Heart right ventricle (tissue), 16 donors: ENCODE data around the gene GRIA1. TPM values are rescaled to one million over a fixed set of nuclear protein-coding genes. Genes with fewer than 3 reads are reported as not detected.

Experiments used
- ATAC-seq, 8 donors: fragments of 200-7000 bp; cut with Tn5 transposase; one replicate each; pipeline ENCODE4 v1.9.1; 2020; ENCODE audit warnings: mild to moderate bottlenecking in 8 of 8, moderate library complexity in 8 of 8, moderate number of reproducible peaks in 1 of 8
- DNase-seq, 2 donors: peaks; one replicate each; pipeline ENCODE4 v3.0.0-alpha.2; 2020
- H3K27ac ChIP-seq, 10 donors: fragments of 200-600 bp; sonication (generic) in 2 of 10; one replicate each; pipeline versions ENCODE4 v1.5.0 to v1.8.0; 2020 to 2022; ENCODE audit warnings: mild to moderate bottlenecking in 3 of 10
- H3K27me3 ChIP-seq, 7 donors: fragments of 200-600 bp; one replicate each; pipeline ENCODE4 v1.8.0; 2021 to 2022; ENCODE audit warnings: mild to moderate bottlenecking in 2 of 7
- H3K36me3 ChIP-seq, 9 donors: fragments of 200-600 bp; sonication (generic) in 1 of 9; one replicate each; pipeline versions ENCODE4 v1.5.0 to v1.8.0; 2020 to 2022; ENCODE audit warnings: mild to moderate bottlenecking in 2 of 9
- H3K4me1 ChIP-seq, 9 donors: fragments of 200-600 bp; sonication (generic) in 1 of 9; one replicate each; pipeline versions ENCODE4 v1.5.0 to v1.8.0; 2020 to 2022; ENCODE audit warnings: mild to moderate bottlenecking in 4 of 9
- H3K4me3 ChIP-seq, 10 donors: fragments of 200-600 bp; sonication (generic) in 2 of 10; one replicate each; pipeline versions ENCODE4 v1.5.0 to v1.8.0; 2020 to 2022; ENCODE audit warnings: mild to moderate bottlenecking in 7 of 10, moderate library complexity in 2 of 10
- H3K9me3 ChIP-seq, 11 donors: fragments of 200-600 bp in 10 of 11; sonication (generic) in 2 of 11; one replicate each; pipeline versions ENCODE4 v1.5.0 to v1.8.0; 2013 to 2022; ENCODE audit warnings: mild to moderate bottlenecking in 2 of 11, control low read depth in 1 of 11, moderate library complexity in 1 of 11
- WGBS, 2 donors: extraction: QIAGEN DNeasy Blood & Tissue Kit; methylation state at CpG; one replicate each; pipeline ENCODE4 v1.1.7; 2013; ENCODE audit warnings: inconsistent platforms in 1 of 2; 5-methylcytosine and 5-hydroxymethylcytosine counted together
- intact Hi-C, 10 donors: fragments of 100-400 bp; cut with DNase I; formaldehyde crosslinking; loops; one replicate each; pipeline versions ENCODE4 v1.11.1 to v1.14.2; 2022
- polyA plus RNA-seq, 2 donors: library from polyadenylated mRNA; stranded (reverse); fragments of 200-250 nt; gene quantifications; one replicate each; pipeline ENCODE4 v1.2.3, GENCODE V29; 2013
- total RNA-seq, 10 donors: library from RNA; stranded (reverse); fragmentation: NEBNext Ultra II Directional in 3 of 10; extraction: Animal tissue kit (Norgen Biotek cat#: 25700) in 3 of 10; gene quantifications; one replicate each; pipeline versions ENCODE4 v1.2.1 to v1.2.4, GENCODE V29; 2021 to 2023
- TF ChIP-seq, protein P1 (sequence below), 9 donors: fragments of 200-600 bp; sonication (generic) in 2 of 9; IDR thresholded peaks; one replicate each; pipeline versions ENCODE4 v1.5.0 to v1.8.0; 2021 to 2022; ENCODE audit warnings: antibody characterized with exemption in 9 of 9, mild to moderate bottlenecking in 5 of 9, moderate library complexity in 1 of 9
- donor health status: Arrhythmogenic right ventricular cardiomyopathy.
- donor health status: ischemic (EF 13 %, LVEDD 7.1; RV severe dilation, severe dysfunction).
- donor health status: healthy with polysubstance abuse.
- donor health status: DM: no; HTN: yes; CAD: no.
- donor health status: DM: no; HTN: no; CAD: no.
- donor health status: ischemic (EF 25% LVEDD 6.9; RV normal size, moderate dysfunction).
- donor health status: ischemic (EF 25% LVEDD 5.7; RV mildly dilated, moderate dysfunction).
- donor health status: healthy.
- donor health status: DM: yes; HTN: yes; CAD: no.
- donor health status: Ischemic cardiomyopathy.
- donor health status: ischemic (EF 35%, LVEDD 5.7; RV mildly dilated, moderate dysfunction).
- donor health status: nonischemic (EF 11% LVEDD 7.7; RV severe dilation, severe dysfunction).
- donor health status: DM: yes; HTN: yes; CAD: no.
- donor health status: PGD.
- donor health status: ischemic (EF 29% LVEDD 5.4; RV normal size, mild dysfunction).
- donor health status: nonischemic (EF 23%, LVEDD 6.1; RV moderate dilation, normal function).

Gene GRIA1
- total and polyA plus RNA-seq, 12 donors, result 0.04 to 0.49 (median 0.23) TPM; not detected in 3

DNA sequence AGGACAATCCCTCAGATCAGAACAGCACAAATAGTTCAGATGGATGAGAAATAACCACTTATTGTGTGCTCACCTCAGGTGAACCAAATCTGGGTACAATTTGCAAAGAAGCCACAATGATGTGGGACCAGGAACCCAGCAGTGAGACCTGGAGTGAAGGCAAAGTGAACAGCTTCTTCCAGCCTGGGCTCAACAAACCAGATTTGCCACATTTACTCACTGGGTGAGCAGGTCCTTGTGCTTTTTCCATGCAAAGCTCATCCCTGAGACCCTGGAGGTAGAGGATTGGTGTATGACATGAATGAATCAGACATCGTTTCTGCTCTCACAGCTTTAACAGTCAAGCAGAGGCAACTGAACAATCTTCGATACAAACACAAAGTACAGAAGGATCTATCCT is 29.1 kb upstream of the GRIA1 start:
- WGBS, 2 donors, result 81 to 89% methylated on average over 2 of the region's 2 CpGs
- TF ChIP-seq, protein P1, sequence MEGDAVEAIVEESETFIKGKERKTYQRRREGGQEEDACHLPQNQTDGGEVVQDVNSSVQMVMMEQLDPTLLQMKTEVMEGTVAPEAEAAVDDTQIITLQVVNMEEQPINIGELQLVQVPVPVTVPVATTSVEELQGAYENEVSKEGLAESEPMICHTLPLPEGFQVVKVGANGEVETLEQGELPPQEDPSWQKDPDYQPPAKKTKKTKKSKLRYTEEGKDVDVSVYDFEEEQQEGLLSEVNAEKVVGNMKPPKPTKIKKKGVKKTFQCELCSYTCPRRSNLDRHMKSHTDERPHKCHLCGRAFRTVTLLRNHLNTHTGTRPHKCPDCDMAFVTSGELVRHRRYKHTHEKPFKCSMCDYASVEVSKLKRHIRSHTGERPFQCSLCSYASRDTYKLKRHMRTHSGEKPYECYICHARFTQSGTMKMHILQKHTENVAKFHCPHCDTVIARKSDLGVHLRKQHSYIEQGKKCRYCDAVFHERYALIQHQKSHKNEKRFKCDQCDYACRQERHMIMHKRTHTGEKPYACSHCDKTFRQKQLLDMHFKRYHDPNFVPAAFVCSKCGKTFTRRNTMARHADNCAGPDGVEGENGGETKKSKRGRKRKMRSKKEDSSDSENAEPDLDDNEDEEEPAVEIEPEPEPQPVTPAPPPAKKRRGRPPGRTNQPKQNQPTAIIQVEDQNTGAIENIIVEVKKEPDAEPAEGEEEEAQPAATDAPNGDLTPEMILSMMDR (IDR thresholded peaks at IDR 0.05), result no peak
- DNase-seq (no peak), ATAC-seq (no peak)
- Histone ChIP-seq H3K36me3 (no peaks in the 10 kb centered on the region), H3K9me3 (no peaks in the 10 kb centered on the region), H3K4me1 (no peaks in the 10 kb centered on the region), H3K27me3 (no peaks in the 10 kb centered on the region), H3K4me3 (no peak overlapping the region), H3K27ac (no peak overlapping the region)
- intact Hi-C loops, result no loop called here

DNA sequence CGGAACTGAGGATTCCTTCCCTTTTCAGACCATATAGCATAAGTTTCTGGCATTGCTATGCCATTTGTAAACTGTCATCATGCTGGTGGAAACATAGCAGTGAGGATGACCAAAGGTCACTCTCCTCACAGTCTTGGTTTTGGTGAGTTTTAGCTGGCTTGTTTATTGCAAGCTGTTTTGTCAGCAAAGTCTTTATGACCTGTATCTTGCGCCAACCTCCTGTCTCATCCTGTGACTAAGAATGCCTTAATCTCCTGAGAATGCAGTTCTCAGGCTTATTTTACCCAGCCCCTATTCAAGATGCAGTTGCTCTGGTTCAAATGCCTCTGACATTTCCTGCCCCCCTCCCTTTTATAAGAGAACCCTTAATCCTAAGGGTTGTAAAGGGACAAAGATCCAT is 26.7 kb upstream of the GRIA1 start:
- Histone ChIP-seq H3K36me3 (no peaks in the 10 kb centered on the region), H3K9me3 (no peaks in the 10 kb centered on the region), H3K4me1 (no peaks in the 10 kb centered on the region), H3K4me3 (no peak overlapping the region), H3K27me3 (peaks cover 0 to 6% (median 0%) of the 10 kb centered on the region in 7 donors), H3K27ac (no peak overlapping the region)
- WGBS, 2 donors, result 65 to 80% methylated on average over 2 of the region's 2 CpGs
- DNase-seq (no peak), ATAC-seq (no peak)
- intact Hi-C loops, result no loop called here
- TF ChIP-seq, protein P1 (IDR thresholded peaks at IDR 0.05), result no peak

DNA sequence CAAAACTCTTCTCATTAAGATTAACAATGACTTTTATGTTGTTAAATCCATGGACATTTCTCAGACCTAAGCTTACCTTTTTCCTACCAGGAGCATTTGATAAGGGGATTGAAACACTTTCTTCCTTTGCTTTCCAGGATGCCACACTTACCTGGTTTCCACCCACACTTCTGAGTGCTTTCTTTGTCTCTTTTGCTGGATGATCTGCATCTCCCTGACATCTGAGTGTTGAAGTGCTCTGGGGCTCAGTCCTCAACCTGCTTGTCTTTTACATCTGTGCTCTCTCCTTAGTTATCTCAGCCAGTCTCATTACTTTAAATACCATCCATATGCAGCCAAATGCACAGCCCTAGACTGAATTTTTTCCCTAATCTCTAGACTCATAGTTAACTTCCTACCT is 22.9 kb upstream of the GRIA1 start:
- intact Hi-C loops, result no loop called here
- TF ChIP-seq, protein P1 (IDR thresholded peaks at IDR 0.05), result no peak
- Histone ChIP-seq H3K27me3 (peaks cover 0 to 6% (median 0%) of the 10 kb centered on the region in 7 donors), H3K36me3 (no peaks in the 10 kb centered on the region), H3K4me3 (no peak overlapping the region), H3K9me3 (peaks cover 0 to 5% (median 0%) of the 10 kb centered on the region in 11 donors), H3K4me1 (no peaks in the 10 kb centered on the region), H3K27ac (no peak overlapping the region)
- no peak for DNase-seq
- no peak for ATAC-seq

DNA sequence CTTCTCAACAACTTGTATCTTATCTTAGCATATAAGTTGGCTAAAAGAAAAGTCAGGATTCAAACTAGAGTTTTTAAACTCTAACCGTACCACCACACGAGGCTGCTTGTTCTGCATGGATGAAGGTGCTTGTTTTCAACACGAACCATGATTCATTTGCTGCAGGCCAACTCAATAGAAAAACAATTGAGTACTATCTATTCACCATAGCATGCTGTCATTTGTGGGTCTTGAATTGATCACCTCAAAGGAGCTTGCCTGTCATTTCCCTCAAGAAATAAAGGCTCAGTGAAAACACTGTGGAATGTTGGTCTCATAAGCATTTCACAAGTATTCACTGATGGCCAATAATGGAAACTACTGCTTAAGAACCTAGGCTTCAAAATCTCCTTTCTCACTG is 21.0 kb upstream of the GRIA1 start:
- 79 to 90% methylated on average over 3 of the region's 3 CpGs for WGBS, 2 donors
- no peaks in the 10 kb centered on the region for H3K36me3 ChIP-seq
- ATAC-seq (no peak), DNase-seq (no peak)
- peaks cover 0 to 6% (median 0%) of the 10 kb centered on the region in 7 donors for H3K27me3 ChIP-seq
- H3K4me1 ChIP-seq, result no peaks in the 10 kb centered on the region
- H3K9me3 ChIP-seq, result peaks cover 0 to 11% (median 0%) of the 10 kb centered on the region in 11 donors
- TF ChIP-seq, protein P1 (IDR thresholded peaks at IDR 0.05), result no peak
- no peak overlapping the region for H3K27ac ChIP-seq
- intact Hi-C loops, result no loop called here
- H3K4me3 ChIP-seq, result no peak overlapping the region
